GM18520 (cell line): ENCODE data around the gene KCNJ8.
"Not testable (repeated sequence)": the region's sequence is repeated elsewhere in the genome, so short reads cannot be mapped to it uniquely, and the experiment has no call there.

Source experiments
- ATAC-seq: cut with Tn5 transposase; IDR thresholded peaks from one replicate; pipeline ENCODE4 v1.9.1; 2021; ENCODE audit not compliant: unreplicated experiment

KCNJ8 gene

GRCh38 chr12:21788089-21788983 lies 13.8 kb upstream of the KCNJ8 start:
- no peak for ATAC-seq

GRCh38 chr12:21786041-21786531 lies 11.6 kb upstream of the KCNJ8 start:
- ATAC-seq: no peak

- not testable (repeated sequence) for ATAC-seq
Observed at GRCh38 chr12:21782723-21783122, 8.2 kb upstream of the KCNJ8 start.

GRCh38 chr12:21780786-21781185 lies 6.3 kb upstream of the KCNJ8 start:
- ATAC-seq: no peak

GRCh38 chr12:21776175-21776574 lies 1.7 kb upstream of the KCNJ8 start:
- ATAC-seq: no peak

- no peak for ATAC-seq
Observed at GRCh38 chr12:21775133-21775820, 771 bp upstream of the KCNJ8 start.

- ATAC-seq: no peak
Observed at GRCh38 chr12:21773806-21774205, 700 bp downstream of the KCNJ8 start.

GRCh38 chr12:21773263-21773741 lies 1.2 kb downstream of the KCNJ8 start:
- ATAC-seq: no peak

- ATAC-seq: no peak
Observed at GRCh38 chr12:21771311-21771710, 3.2 kb downstream of the KCNJ8 start.

GRCh38 chr12:21769307-21769706 lies 5.2 kb downstream of the KCNJ8 start:
- ATAC-seq: no peak

GRCh38 chr12:21766403-21766802 lies 8.1 kb downstream of the KCNJ8 start:
- ATAC-seq: no peak

GRCh38 chr12:21764950-21765349 lies 9.6 kb downstream of the KCNJ8 start:
- no peak for ATAC-seq

GRCh38 chr12:21764065-21764464 lies 10.4 kb downstream of the KCNJ8 start:
- ATAC-seq: no peak

GRCh38 chr12:21763531-21763930 lies 11.0 kb downstream of the KCNJ8 start:
- ATAC-seq: no peak

GRCh38 chr12:21759737-21760136 lies 14.8 kb downstream of the KCNJ8 start:
- no peak for ATAC-seq

GRCh38 chr12:21757735-21758134 lies 16.8 kb downstream of the KCNJ8 start:
- no peak for ATAC-seq

GRCh38 chr12:21756699-21757098 lies 17.8 kb downstream of the KCNJ8 start:
- no peak for ATAC-seq

GRCh38 chr12:21751517-21751916 lies 23.0 kb downstream of the KCNJ8 start:
- no peak for ATAC-seq

- ATAC-seq: no peak
Observed at GRCh38 chr12:21745258-21745657, 29.2 kb downstream of the KCNJ8 start.

- ATAC-seq: no peak
Observed at GRCh38 chr12:21731144-21731543, 43.4 kb downstream of the KCNJ8 start.

- ATAC-seq: no peak
Observed at GRCh38 chr12:21725731-21726130, 48.8 kb downstream of the KCNJ8 start.
